ENCODE measurements around the gene NMUR1.

Gene NMUR1

DNA sequence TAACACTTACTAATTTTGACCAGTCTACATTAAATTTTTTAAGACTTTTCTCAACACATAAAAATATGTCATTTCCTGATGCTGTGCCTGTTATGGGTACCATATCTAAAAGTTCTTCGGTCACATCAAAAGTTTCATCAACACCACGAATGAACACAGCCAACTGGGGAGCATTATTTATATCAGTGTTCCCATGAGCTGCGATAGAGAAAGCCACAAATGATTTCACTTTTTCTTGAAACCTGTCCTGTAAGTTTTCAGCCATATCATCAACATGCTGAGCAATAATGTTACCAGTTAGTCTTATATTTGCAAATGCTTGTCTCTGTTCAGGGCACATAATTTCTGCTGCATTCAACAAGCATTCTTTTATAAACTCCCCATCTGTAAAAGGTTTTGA, 35.6 kb downstream of the NMUR1 start:
- H3K36me3 Mint-ChIP-seq (ENCODE audit: low read depth), result no peaks in the 10 kb centered on the region
- H3K27ac Mint-ChIP-seq, result no peak overlapping the region
- no peak for DNase-seq
- peaks cover 9% of the 10 kb centered on the region for H3K4me1 Mint-ChIP-seq (ENCODE audit: low read depth)
- H3K9me3 Mint-ChIP-seq, result no peaks in the 10 kb centered on the region
- H3K4me3 Mint-ChIP-seq, result no peak overlapping the region
- no peaks in the 10 kb centered on the region for H3K27me3 Mint-ChIP-seq

DNA sequence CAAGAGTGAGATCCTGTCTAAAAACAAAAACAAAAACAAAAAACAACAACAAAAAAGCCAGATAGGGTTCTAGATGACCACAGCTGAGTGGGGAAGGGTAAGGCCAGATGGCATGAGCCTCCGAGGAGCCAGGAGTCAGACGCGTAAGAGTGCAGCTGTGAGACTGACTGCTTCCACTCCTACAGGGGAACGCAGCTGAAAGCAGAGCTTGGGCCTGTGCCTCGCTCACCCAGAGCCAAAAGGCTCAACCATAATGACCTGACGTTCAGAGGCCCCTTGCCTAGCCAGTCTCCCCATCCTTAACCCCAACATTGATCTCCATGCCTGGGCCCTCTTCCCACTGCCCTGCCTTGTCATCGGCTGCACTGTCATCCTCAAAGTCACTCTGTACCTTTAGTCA, 39.4 kb downstream of the NMUR1 start:
- H3K36me3 Mint-ChIP-seq (ENCODE audit: low read depth), result no peaks in the 10 kb centered on the region
- no peaks in the 10 kb centered on the region for H3K27me3 Mint-ChIP-seq
- H3K9me3 Mint-ChIP-seq, result no peaks in the 10 kb centered on the region
- no peak overlapping the region for H3K4me3 Mint-ChIP-seq
- no peak overlapping the region for H3K27ac Mint-ChIP-seq
- DNase-seq, result no peak
- peaks cover 9% of the 10 kb centered on the region for H3K4me1 Mint-ChIP-seq (ENCODE audit: low read depth)

DNA sequence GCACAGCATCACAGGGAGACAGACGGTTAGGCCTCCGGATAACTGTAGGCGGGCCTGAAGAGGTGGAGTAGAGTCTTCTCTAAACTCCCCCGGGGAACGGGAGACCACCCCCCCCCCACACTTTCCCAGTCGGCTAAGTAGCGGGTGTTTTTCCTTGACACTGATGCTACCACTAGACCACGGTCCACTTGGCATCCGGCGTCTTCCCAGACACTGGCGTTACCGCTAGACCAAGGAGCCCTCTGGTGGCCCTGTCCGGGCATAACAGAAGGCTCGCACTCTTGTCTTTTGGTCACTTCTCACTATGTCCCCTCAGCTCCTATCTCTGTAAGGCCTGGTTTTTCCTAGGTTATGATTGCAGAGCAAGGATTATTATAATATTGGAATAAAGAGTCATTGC, 40.3 kb downstream of the NMUR1 start:
- no peak overlapping the region for H3K27ac Mint-ChIP-seq
- H3K4me1 Mint-ChIP-seq (ENCODE audit: low read depth), result peaks cover 7% of the 10 kb centered on the region

DNA sequence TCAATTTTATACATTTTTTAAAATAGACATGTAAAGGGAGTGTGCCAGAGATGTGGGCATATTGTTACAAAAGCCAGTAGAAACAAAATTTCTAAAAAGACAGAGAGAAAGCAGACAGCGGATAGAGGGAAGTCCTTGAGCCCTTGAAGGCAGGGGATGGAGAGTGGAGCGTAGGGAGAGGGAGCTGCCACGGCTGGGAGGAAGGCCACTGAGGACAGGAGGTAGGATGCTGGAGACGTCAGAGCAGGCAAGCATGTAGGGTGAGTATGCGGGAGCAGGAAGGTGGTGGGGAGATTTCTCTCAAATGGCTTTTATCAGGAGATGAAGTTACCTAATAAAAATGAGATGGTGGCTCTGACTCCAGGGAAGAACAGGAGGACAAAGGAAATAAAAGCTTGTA, 41.9 kb downstream of the NMUR1 start:
- Mint-ChIP-seq H3K27ac (no peak overlapping the region), H3K9me3 (no peaks in the 10 kb centered on the region), H3K36me3 (ENCODE audit: low read depth) (no peaks in the 10 kb centered on the region), H3K27me3 (no peaks in the 10 kb centered on the region), H3K4me3 (no peak overlapping the region), H3K4me1 (ENCODE audit: low read depth) (peaks cover 4% of the 10 kb centered on the region)
- DNase-seq, result no peak

More for the DNA sequence above, 40.3 kb downstream of the NMUR1 start:
- Mint-ChIP-seq H3K9me3 (no peaks in the 10 kb centered on the region), H3K36me3 (ENCODE audit: low read depth) (no peaks in the 10 kb centered on the region), H3K27me3 (no peaks in the 10 kb centered on the region), H3K4me3 (no peak overlapping the region)
- DNase-seq, result peak; percentile 52

DNA sequence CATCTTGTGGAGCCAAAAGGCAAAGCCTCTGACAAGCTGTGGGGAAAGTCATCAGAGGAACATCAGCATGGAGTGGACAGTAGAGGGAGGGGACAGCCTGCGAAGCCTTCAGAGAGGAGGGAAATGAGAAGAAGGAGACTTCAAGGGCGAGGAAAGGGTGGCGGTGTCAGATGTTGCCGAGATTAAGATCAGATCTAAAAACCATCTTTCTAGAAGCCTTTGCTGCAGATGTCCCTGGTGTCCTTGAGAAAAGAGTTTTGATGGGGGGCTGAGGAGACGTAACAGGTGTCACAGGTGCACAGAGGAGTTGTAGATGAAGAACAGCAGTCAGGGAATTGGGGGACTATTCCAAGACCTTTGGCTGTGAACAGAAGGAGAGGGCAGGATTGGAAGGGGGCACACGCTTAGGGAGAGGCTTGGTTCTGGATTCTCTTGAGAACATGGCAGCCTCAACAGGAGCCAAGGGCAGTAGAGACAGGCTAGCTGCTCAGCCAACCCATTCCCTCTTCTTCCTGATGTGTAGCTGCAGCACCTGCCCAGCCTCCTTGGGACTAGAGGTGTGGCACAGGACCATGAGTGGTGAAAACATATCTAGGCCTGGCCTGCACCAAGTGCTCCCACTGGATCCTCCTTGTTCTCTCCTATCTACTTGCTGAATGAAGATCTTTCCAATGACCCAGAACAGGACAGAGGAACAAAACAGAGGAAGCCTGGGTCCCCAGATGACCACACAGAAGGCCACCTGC, 43.2 kb downstream of the NMUR1 start:
- Mint-ChIP-seq H3K27me3 (no peaks in the 10 kb centered on the region), H3K4me3 (no peak overlapping the region), H3K9me3 (no peaks in the 10 kb centered on the region), H3K27ac (no peak overlapping the region), H3K4me1 (ENCODE audit: low read depth) (peaks cover 11% of the 10 kb centered on the region), H3K36me3 (ENCODE audit: low read depth) (no peaks in the 10 kb centered on the region)
- no peak for DNase-seq

DNA sequence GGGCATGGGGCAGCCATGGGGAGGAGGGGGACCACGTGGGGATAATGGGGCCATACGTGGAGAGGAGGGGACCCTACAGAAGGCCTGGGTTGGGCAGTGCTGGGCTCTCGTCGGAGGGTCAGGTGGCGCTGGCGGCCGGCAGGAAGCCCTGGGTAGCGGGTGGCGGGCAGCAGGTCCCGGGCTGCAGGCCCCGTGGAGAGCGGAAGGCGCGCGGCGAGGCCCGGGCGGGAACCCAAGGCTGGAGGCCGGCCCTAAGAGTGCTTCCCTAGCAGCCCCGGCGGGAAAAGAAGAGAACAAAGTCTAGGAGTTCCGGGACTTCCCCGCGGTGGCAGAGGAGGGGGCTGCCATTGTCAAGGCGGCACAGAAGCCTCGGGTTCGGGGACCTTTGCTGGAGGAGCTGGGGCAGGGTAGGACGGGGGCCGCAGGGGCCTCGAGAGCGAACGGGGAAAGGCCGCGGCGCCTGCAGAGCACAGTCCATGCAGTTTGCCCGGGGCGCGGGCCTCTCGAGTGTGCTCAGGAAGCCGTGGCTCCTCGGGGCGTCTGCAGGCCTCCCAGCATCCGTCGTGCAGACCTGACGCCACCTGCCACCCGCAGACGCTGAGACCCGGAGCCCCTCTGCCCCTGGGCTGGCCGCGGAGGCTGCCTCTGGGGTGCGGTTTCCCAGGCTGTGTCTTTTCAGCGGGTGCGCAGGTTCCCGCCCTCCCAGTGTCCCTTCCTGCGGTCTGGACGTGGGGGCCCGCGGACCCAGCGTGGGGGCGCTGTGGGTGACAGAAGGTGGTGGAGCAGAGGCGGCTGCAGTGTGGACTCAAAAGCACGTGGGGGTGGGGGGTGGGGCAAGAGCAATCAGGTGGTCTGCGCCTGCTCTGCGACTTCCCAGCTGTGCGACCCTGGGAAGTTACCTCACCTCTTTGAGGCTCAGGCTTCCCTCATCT, 46.6 kb downstream of the NMUR1 start:
- Mint-ChIP-seq H3K27me3 (no peaks in the 10 kb centered on the region), H3K4me1 (ENCODE audit: low read depth) (peaks cover 15% of the 10 kb centered on the region), H3K27ac (peak overlapping the region; percentile 91), H3K4me3 (peak overlapping the region; percentile 78), H3K36me3 (ENCODE audit: low read depth) (no peaks in the 10 kb centered on the region), H3K9me3 (no peaks in the 10 kb centered on the region)
- DNase-seq, result peak; percentile 67

DNA sequence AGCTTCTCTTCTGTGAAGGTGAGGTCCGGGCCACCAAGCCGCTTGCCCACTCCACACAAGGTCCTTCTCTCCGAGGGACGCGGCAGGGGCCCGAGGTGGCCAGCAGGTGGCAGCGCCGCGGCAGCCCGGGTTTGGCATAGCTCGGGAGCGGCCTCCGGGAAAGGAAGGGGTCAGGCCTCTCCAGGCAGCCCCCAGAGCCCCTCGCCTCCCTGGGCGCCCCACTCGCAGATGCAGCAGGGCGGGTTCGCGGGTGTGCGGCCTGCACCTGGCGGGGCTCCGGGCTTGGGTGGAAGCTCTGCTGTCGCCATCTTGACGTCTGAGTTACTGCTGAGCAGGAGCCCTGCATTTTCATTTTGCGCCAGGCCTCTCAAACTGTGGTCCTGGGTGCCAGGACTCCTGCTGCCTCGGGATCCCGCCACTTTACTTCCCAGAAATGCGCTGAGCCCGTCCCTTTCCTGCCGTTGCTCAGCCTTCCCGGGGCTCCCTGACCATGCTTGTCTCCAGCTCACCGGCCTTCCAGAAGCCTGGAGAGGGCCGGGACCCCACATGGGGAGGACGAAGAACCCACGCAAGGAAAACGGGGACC, 47.3 kb downstream of the NMUR1 start:
- Mint-ChIP-seq H3K9me3 (no peaks in the 10 kb centered on the region), H3K4me3 (peak overlapping the region; percentile 78), H3K4me1 (ENCODE audit: low read depth) (peaks cover 15% of the 10 kb centered on the region), H3K36me3 (ENCODE audit: low read depth) (no peaks in the 10 kb centered on the region), H3K27me3 (no peaks in the 10 kb centered on the region), H3K27ac (peak overlapping the region; percentile 91)
- DNase-seq, result peak; percentile 88

DNA sequence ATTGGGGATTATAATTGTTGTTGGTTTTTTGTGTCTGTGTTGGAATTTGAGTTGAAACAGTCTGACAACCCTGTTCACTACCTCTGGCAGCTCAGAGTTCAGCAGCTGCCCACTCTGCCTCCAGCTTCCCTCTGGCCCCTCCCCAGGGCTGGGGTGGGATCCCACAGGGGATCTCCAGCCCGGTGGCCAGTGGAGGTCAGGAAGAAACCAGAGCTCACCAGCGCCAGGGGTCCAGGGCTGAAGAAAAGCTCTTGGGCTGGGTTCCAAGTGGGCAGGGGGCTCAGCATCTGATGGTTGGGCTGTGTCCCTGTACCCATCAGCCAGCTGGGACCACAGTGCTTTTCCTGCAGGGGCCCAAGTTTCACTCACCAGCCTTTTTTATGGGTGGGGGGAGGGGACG, 49.5 kb downstream of the NMUR1 start:
- Mint-ChIP-seq H3K9me3 (no peaks in the 10 kb centered on the region), H3K27ac (no peak overlapping the region), H3K27me3 (no peaks in the 10 kb centered on the region), H3K36me3 (ENCODE audit: low read depth) (no peaks in the 10 kb centered on the region), H3K4me3 (no peak overlapping the region), H3K4me1 (ENCODE audit: low read depth) (peaks cover 15% of the 10 kb centered on the region)
- DNase-seq, result no peak

DNA sequence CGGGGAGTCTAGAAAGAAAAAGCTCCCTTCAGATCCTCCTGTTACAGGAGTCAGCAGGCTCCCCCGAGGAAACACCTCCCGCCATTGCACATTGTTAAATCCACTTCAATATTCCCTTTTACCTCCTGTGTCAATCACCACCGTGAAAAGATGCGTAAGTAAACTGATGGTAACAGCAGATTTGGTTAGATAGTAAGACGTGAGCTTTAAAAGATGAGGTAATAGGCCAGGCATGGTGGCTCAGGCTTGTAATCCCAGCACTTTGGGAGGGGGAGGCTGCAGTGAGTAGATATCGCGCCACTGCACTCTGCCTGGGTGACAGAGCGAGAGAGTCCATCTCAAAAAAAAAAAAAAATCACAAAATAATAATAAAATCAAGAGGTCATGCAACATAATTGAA, 50.8 kb downstream of the NMUR1 start:
- no peak for DNase-seq
- Mint-ChIP-seq H3K4me3 (no peak overlapping the region), H3K27ac (no peak overlapping the region), H3K36me3 (ENCODE audit: low read depth) (no peaks in the 10 kb centered on the region), H3K27me3 (no peaks in the 10 kb centered on the region), H3K4me1 (ENCODE audit: low read depth) (peaks cover 15% of the 10 kb centered on the region), H3K9me3 (no peaks in the 10 kb centered on the region)

DNA sequence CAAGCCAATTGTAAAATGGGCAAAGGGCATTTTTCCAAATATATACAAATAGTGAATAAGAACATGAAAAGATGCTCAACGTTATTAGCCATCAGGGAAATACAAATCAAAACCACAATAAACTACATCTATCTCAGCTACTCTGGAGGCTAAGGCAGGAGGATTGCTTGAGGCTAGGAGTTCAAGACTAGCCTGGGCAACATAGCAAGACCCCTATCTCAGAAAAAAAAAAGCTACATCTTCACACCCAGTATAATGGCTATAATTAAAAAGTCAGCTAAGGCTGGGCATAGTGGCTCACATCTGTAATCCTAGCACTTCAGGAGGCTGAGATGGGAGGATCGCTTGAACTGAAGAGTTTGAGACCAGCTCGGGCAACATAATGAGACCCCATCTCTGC, 53.3 kb downstream of the NMUR1 start:
- Mint-ChIP-seq H3K4me1 (ENCODE audit: low read depth) (peaks cover 4% of the 10 kb centered on the region), H3K27ac (no peak overlapping the region), H3K9me3 (no peaks in the 10 kb centered on the region), H3K4me3 (no peak overlapping the region), H3K36me3 (ENCODE audit: low read depth) (no peaks in the 10 kb centered on the region), H3K27me3 (no peaks in the 10 kb centered on the region)
- DNase-seq, result no peak

DNA sequence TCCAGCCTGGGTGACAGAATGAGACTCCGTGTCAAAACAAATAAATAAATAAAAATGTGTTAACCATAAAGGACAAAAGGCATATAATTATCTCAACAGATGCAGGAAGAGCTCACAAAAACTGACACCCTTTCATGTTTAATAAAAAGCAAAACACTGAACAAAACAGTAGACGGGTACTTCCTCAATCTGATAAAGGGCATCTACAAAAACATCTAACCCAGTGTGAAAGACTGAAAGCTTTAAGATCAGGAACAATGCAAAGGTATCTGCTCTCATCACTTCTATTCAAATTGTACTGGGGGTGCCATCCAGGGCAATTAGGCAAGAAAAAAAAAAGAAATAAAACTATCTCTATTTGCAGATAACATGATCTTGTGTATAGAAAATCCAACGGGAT, 54.3 kb downstream of the NMUR1 start:
- Mint-ChIP-seq H3K27ac (no peak overlapping the region), H3K4me3 (no peak overlapping the region), H3K4me1 (ENCODE audit: low read depth) (no peaks in the 10 kb centered on the region), H3K27me3 (no peaks in the 10 kb centered on the region), H3K36me3 (ENCODE audit: low read depth) (no peaks in the 10 kb centered on the region), H3K9me3 (no peaks in the 10 kb centered on the region)
- no peak for DNase-seq
